HepG2 (cell line): ENCODE results near the gene WDR70. TPM values are rescaled to one million over a fixed set of nuclear protein-coding genes. Genes with fewer than 3 reads are reported as not detected.
"Not testable (repeated sequence)": the region's sequence is repeated elsewhere in the genome, so short reads cannot be mapped to it uniquely, and the experiment has no call there.

Experiments used
- DNMT3B ChIP-seq: conservative IDR thresholded peaks from 2 replicates; pipeline ENCODE4 v1.6.1; 2016; ENCODE audit warnings: missing biosample characterization, control low read depth
- GATAD1 ChIP-seq: IDR thresholded peaks from 2 replicates; pipeline ENCODE4 v1.6.1; 2016; ENCODE audit warnings: missing genetic modification reagents, missing compliant biosample characterization
- IRF2 ChIP-seq: IDR thresholded peaks from 2 replicates; pipeline ENCODE4 v1.6.1; 2018; ENCODE audit warnings: missing genetic modification reagents, missing compliant biosample characterization
- ISL2 ChIP-seq: sonication (generic); formaldehyde crosslinking; IDR thresholded peaks from 2 replicates; pipeline ENCODE4 v1.5.0; 2020; ENCODE audit warnings: missing genetic modification reagents
- KDM3A ChIP-seq: IDR thresholded peaks from 2 replicates; pipeline ENCODE4 v1.6.1; 2018; ENCODE audit warnings: low read depth, missing compliant biosample characterization
- KLF15 ChIP-seq: sonication (generic); formaldehyde crosslinking; IDR thresholded peaks from 2 replicates; pipeline ENCODE4 v1.8.1; 2023; ENCODE audit warnings: borderline replicate concordance, mild to moderate bottlenecking, inconsistent platforms, missing genetic modification reagents, mixed read lengths
- MIER3 ChIP-seq: IDR thresholded peaks from 2 replicates; pipeline ENCODE4 v1.6.1; 2016; ENCODE audit warnings: missing compliant biosample characterization, borderline replicate concordance
- REPIN1 ChIP-seq: sonication (generic); formaldehyde crosslinking; IDR thresholded peaks from 2 replicates; pipeline ENCODE4 v1.8.0; 2022; ENCODE audit warnings: missing genetic modification reagents, low read depth, mild to moderate bottlenecking, borderline replicate concordance
- SIN3A ChIP-seq: IDR thresholded peaks from 2 replicates; pipeline ENCODE4 v1.6.1; 2011; ENCODE audit warnings: low read depth, mild to moderate bottlenecking, control low read depth, low read length, borderline replicate concordance
- SP1 ChIP-seq, 2 experiments: fragments of 450-650 bp in 1 of 2; sonication (generic) in 1 of 2; formaldehyde crosslinking in 1 of 2; IDR thresholded peaks; 2 replicates each; pipeline versions ENCODE4 v1.4.0 to v1.6.1; 2016 to 2020; ENCODE audit warnings: missing genetic modification reagents in 1 of 2
- ZNF761 ChIP-seq: sonication (generic); formaldehyde crosslinking; conservative IDR thresholded peaks from 2 replicates; pipeline ENCODE4 v1.4.0; 2020; ENCODE audit warnings: mild to moderate bottlenecking, missing genetic modification reagents
- polyA plus RNA-seq, 8 experiments: library from polyadenylated mRNA; depleted of rRNA in 3 of 8; stranded (reverse) in 7 of 8; unstranded in 1 of 8; fragments of >200 nt; fragmentation: Illumina TruSeq in 4 of 8; extraction: Trizol in 4 of 8; gene quantifications; 2 replicates each; pipeline versions ENCODE4 v1.2.1 to v1.2.3, GENCODE V29; 2011 to 2016; ENCODE audit warnings: low read depth in 4 of 8, missing spikeins in 1 of 8, mixed read lengths in 1 of 8; ENCODE audit not compliant: insufficient read depth in 1 of 8
- total RNA-seq, 5 experiments: library from RNA; depleted of rRNA; stranded (reverse); fragments of >200 nt; fragmentation: Illumina TruSeq; extraction: Trizol; gene quantifications; 2 replicates each; pipeline ENCODE4 v1.2.3, GENCODE V29; 2016; ENCODE audit warnings: low read depth in 1 of 5
- TF ChIP-seq, protein P1 (sequence below): sonication (generic); formaldehyde crosslinking; IDR thresholded peaks from 2 replicates; pipeline ENCODE4 v1.8.1; 2023; ENCODE audit warnings: mild to moderate bottlenecking, moderate library complexity, missing genetic modification reagents
- TF ChIP-seq, protein P2 (sequence below), 2 experiments: sonication (generic) in 1 of 2; formaldehyde crosslinking in 1 of 2; IDR thresholded peaks; 2 replicates each; pipeline versions ENCODE4 v1.4.0 to v1.6.1; 2016 to 2020; ENCODE audit warnings: borderline replicate concordance in 1 of 2, low read depth in 1 of 2, mild to moderate bottlenecking in 1 of 2, missing genetic modification reagents in 1 of 2
- TF ChIP-seq, protein P3 (sequence below): sonication (generic); formaldehyde crosslinking; IDR thresholded peaks from 2 replicates; pipeline ENCODE4 v1.5.0; 2020; ENCODE audit warnings: mild to moderate bottlenecking, missing genetic modification reagents, borderline replicate concordance
- TF ChIP-seq, protein P4 (sequence below): sonication (generic); formaldehyde crosslinking; IDR thresholded peaks from 2 replicates; pipeline ENCODE4 v1.4.0; 2020; ENCODE audit warnings: missing genetic modification reagents
- TF ChIP-seq, protein P5 (sequence below): sonication (generic); formaldehyde crosslinking; IDR thresholded peaks from 2 replicates; pipeline ENCODE4 v1.4.0; 2020; ENCODE audit warnings: missing genetic modification reagents

The WDR70 gene
- total and polyA plus RNA-seq, 2 of the 13 experiments (the other 11 are each of a cell fraction or from before 2014, with no cell fraction given): 14.6 to 30.6 TPM

DNA sequence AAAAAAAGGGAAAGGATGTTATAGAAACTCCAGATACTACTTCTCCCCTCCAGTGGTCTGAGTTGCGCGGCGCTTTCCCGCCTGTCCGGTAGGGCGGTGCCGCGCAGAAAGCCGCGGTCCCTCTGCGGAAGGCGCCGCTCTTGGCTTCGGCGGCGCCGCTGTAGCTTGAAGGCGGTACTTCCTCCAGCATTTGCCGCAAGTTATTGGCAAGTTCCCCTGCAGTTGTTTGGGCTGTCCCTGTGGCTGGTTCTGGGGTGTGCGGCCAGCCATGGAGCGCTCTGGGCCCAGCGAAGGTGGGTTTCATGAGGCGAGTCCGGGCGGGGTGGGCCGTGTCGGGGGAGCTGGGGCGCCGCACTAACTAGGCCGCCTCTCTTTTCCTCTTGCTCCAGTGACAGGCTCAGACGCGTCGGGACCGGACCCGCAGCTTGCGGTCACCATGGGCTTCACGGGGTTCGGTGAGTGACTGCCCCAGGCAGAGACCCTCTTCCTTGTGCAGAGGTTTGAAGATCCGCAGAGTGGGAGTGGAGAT, at the start of gene WDR70 (continued):
- TF ChIP-seq SP1 (IDR thresholded peaks at IDR 0.05): not testable (repeated sequence)
- TF ChIP-seq SP1 (CRISPR knock-in tag; IDR thresholded peaks at IDR 0.05) (0 out of 2 replicates have a peak, but pooled peaks have one; percentile 31), REPIN1 (CRISPR knock-in tag) (peak; percentile 60; the same call in 1 of the 2 replicates), IRF2 (CRISPR knock-in tag) (peak; percentile 89), MIER3 (peak; percentile 62; the same call in 1 of the 2 replicates), ISL2 (CRISPR knock-in tag) (peak; percentile 73), SIN3A (peak; percentile 73; the same call in 1 of the 2 replicates), GATAD1 (CRISPR knock-in tag) (peak; percentile 98), ZNF761 (CRISPR knock-in tag) (peak; percentile 80), KLF15 (CRISPR knock-in tag) (0 out of 2 replicates have a peak, but pooled peaks have one; percentile 38), KDM3A (CRISPR knock-in tag) (peak; percentile 82; the same call in 1 of the 2 replicates), DNMT3B (CRISPR knock-in tag) (0 out of 2 replicates have a peak, but pooled peaks have one; percentile 53)
- TF ChIP-seq, protein P1, sequence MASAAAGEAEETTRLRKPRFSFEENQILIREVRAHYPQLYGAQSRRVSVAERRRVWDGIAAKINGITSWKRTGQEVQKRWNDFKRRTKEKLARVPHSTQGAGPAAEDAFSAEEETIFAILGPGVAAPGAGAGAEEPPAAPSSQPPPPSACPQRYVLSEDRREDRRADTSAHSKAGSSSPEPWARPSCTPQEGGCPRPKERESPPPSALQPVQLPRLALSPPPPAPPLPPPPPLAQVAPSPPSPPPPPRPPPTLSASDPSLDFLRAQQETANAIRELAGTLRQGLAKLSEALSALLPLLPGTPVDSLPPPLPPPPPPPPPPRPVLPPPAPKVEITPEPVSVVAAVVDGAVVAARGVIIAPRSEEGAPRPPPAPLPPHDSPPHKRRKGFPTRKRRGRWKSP (CRISPR knock-in tag): peak; percentile 38; the same call in 1 of the 2 replicates
- TF ChIP-seq, protein P2, sequence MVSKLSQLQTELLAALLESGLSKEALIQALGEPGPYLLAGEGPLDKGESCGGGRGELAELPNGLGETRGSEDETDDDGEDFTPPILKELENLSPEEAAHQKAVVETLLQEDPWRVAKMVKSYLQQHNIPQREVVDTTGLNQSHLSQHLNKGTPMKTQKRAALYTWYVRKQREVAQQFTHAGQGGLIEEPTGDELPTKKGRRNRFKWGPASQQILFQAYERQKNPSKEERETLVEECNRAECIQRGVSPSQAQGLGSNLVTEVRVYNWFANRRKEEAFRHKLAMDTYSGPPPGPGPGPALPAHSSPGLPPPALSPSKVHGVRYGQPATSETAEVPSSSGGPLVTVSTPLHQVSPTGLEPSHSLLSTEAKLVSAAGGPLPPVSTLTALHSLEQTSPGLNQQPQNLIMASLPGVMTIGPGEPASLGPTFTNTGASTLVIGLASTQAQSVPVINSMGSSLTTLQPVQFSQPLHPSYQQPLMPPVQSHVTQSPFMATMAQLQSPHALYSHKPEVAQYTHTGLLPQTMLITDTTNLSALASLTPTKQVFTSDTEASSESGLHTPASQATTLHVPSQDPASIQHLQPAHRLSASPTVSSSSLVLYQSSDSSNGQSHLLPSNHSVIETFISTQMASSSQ (IDR thresholded peaks at IDR 0.05; ENCODE audit: low read depth): not testable (repeated sequence)
- TF ChIP-seq, protein P2 (CRISPR knock-in tag; IDR thresholded peaks at IDR 0.05; ENCODE audit: borderline replicate concordance): 0 out of 2 replicates have a peak, but pooled peaks have one; percentile 54
- TF ChIP-seq, protein P3, sequence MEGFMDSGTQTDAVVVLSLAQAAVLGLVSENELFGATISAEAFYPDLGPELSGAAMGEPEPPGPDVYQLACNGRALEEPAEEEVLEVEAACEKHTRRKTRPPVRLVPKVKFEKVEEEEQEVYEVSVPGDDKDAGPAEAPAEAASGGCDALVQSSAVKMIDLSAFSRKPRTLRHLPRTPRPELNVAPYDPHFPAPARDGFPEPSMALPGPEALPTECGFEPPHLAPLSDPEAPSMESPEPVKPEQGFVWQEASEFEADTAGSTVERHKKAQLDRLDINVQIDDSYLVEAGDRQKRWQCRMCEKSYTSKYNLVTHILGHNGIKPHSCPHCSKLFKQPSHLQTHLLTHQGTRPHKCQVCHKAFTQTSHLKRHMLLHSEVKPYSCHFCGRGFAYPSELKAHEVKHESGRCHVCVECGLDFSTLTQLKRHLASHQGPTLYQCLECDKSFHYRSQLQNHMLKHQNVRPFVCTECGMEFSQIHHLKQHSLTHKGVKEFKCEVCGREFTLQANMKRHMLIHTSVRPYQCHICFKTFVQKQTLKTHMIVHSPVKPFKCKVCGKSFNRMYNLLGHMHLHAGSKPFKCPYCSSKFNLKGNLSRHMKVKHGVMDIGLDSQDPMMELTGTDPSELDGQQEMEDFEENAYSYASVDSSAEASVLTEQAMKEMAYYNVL (CRISPR knock-in tag): peak; percentile 76; the same call in 1 of the 2 replicates
- TF ChIP-seq, protein P4, sequence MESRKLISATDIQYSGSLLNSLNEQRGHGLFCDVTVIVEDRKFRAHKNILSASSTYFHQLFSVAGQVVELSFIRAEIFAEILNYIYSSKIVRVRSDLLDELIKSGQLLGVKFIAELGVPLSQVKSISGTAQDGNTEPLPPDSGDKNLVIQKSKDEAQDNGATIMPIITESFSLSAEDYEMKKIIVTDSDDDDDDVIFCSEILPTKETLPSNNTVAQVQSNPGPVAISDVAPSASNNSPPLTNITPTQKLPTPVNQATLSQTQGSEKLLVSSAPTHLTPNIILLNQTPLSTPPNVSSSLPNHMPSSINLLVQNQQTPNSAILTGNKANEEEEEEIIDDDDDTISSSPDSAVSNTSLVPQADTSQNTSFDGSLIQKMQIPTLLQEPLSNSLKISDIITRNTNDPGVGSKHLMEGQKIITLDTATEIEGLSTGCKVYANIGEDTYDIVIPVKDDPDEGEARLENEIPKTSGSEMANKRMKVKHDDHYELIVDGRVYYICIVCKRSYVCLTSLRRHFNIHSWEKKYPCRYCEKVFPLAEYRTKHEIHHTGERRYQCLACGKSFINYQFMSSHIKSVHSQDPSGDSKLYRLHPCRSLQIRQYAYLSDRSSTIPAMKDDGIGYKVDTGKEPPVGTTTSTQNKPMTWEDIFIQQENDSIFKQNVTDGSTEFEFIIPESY (CRISPR knock-in tag): peak; percentile 51
- TF ChIP-seq, protein P5, sequence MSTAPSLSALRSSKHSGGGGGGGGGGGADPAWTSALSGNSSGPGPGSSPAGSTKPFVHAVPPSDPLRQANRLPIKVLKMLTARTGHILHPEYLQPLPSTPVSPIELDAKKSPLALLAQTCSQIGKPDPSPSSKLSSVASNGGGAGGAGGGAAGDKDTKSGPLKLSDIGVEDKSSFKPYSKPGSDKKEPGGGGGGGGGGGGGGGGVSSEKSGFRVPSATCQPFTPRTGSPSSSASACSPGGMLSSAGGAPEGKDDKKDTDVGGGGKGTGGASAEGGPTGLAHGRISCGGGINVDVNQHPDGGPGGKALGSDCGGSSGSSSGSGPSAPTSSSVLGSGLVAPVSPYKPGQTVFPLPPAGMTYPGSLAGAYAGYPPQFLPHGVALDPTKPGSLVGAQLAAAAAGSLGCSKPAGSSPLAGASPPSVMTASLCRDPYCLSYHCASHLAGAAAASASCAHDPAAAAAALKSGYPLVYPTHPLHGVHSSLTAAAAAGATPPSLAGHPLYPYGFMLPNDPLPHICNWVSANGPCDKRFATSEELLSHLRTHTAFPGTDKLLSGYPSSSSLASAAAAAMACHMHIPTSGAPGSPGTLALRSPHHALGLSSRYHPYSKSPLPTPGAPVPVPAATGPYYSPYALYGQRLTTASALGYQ (CRISPR knock-in tag): peak; percentile 57; the same call in 1 of the 2 replicates
